Eye (tissue), 1 donor: ENCODE data around the gene NCAPG2.
A peak's percentile ranks its signal among the peaks of the same experiment; 100 is the strongest.
"Not testable (repeated sequence)": the region's sequence is repeated elsewhere in the genome, so short reads cannot be mapped to it uniquely, and the experiment has no call there.

ENCODE experiments used
- DNase-seq: peaks from one replicate; pipeline ENCODE4 v3.0.0-alpha.2; 2015

NCAPG2 gene

GRCh38 chr7:158703679-158704523 is 703 bp downstream of the NCAPG2 start:
- DNase-seq: not testable (repeated sequence)

GRCh38 chr7:158702944-158703343 is 1.7 kb downstream of the NCAPG2 start:
- no peak for DNase-seq

- no peak for DNase-seq
Observed at GRCh38 chr7:158702196-158702595, 2.4 kb downstream of the NCAPG2 start.

GRCh38 chr7:158700008-158700407 is 4.6 kb downstream of the NCAPG2 start:
- no peak for DNase-seq

GRCh38 chr7:158699341-158699740 is 5.3 kb downstream of the NCAPG2 start:
- no peak for DNase-seq

- no peak for DNase-seq
Observed at GRCh38 chr7:158698657-158699195, 5.9 kb downstream of the NCAPG2 start.

GRCh38 chr7:158697597-158697996 is 7.0 kb downstream of the NCAPG2 start:
- DNase-seq: not testable (repeated sequence)

GRCh38 chr7:158695726-158696452 is 8.7 kb downstream of the NCAPG2 start:
- DNase-seq: peak; percentile 46

- DNase-seq: no peak
Observed at GRCh38 chr7:158695056-158695455, 9.5 kb downstream of the NCAPG2 start.

GRCh38 chr7:158694650-158695049 is 10.0 kb downstream of the NCAPG2 start:
- no peak for DNase-seq

- DNase-seq: no peak
Observed at GRCh38 chr7:158689488-158689887, 15.1 kb downstream of the NCAPG2 start.

- DNase-seq: no peak
Observed at GRCh38 chr7:158687406-158687805, 17.2 kb downstream of the NCAPG2 start.

- no peak for DNase-seq
Observed at GRCh38 chr7:158685693-158686092, 18.9 kb downstream of the NCAPG2 start.

- no peak for DNase-seq
Observed at GRCh38 chr7:158684329-158684728, 20.3 kb downstream of the NCAPG2 start.

GRCh38 chr7:158683541-158683940 is 21.1 kb downstream of the NCAPG2 start:
- no peak for DNase-seq

GRCh38 chr7:158682456-158682855 is 22.1 kb downstream of the NCAPG2 start:
- no peak for DNase-seq

- no peak for DNase-seq
Observed at GRCh38 chr7:158680754-158681153, 23.9 kb downstream of the NCAPG2 start.

- no peak for DNase-seq
Observed at GRCh38 chr7:158676906-158677305, 27.7 kb downstream of the NCAPG2 start.

GRCh38 chr7:158676171-158676840 is 28.3 kb downstream of the NCAPG2 start:
- DNase-seq: no peak

- no peak for DNase-seq
Observed at GRCh38 chr7:158672975-158673374, 31.6 kb downstream of the NCAPG2 start.

GRCh38 chr7:158668086-158668485 is 36.5 kb downstream of the NCAPG2 start:
- not testable (repeated sequence) for DNase-seq

- DNase-seq: not testable (repeated sequence)
Observed at GRCh38 chr7:158666966-158667678, 37.5 kb downstream of the NCAPG2 start.

GRCh38 chr7:158666401-158666800 is 38.2 kb downstream of the NCAPG2 start:
- DNase-seq: no peak
